Psoas muscle (tissue), 8 donors: ENCODE data around the gene COL23A1. TPM values are rescaled to one million over a fixed set of nuclear protein-coding genes. Genes with fewer than 3 reads are reported as not detected.

Experiments
- ATAC-seq, 4 donors: fragments of 200-7000 bp; cut with Tn5 transposase; one replicate each; pipeline ENCODE4 v1.9.1; 2020; ENCODE audit warnings: moderate library complexity in 3 of 4, mild to moderate bottlenecking in 2 of 4
- DNase-seq, 2 donors: peaks; one replicate each; pipeline ENCODE4 v3.0.0-alpha.2; 2020
- H3K27ac ChIP-seq: fragments of 200-600 bp; one replicate; pipeline ENCODE4 v1.8.0; 2022
- H3K27me3 ChIP-seq, 3 donors: fragments of 200-600 bp in 1 of 3; one replicate each; pipeline versions ENCODE4 v1.6.1 to v1.8.0; 2013 to 2022; ENCODE audit warnings: low read length in 2 of 3, mild to moderate bottlenecking in 2 of 3, moderate library complexity in 1 of 3; ENCODE audit not compliant: insufficient read depth in 3 of 3
- H3K36me3 ChIP-seq, 2 donors: fragments of 200-600 bp in 1 of 2; one replicate each; pipeline versions ENCODE4 v1.6.1 to v1.8.0; 2013 to 2022; ENCODE audit warnings: low read depth in 1 of 2, mild to moderate bottlenecking in 1 of 2, moderate library complexity in 1 of 2; ENCODE audit not compliant: insufficient read depth in 1 of 2
- H3K4me1 ChIP-seq: fragments of 200-600 bp; one replicate; pipeline ENCODE4 v1.8.0; 2022
- H3K4me3 ChIP-seq: fragments of 200-600 bp; one replicate; pipeline ENCODE4 v1.8.0; 2022; ENCODE audit warnings: mild to moderate bottlenecking
- H3K9me3 ChIP-seq: fragments of 200-600 bp; one replicate; pipeline ENCODE4 v1.8.0; 2022
- WGBS, 3 donors: extraction: QIAGEN DNeasy Blood & Tissue Kit; methylation state at CpG; one replicate each; pipeline versions ENCODE4 v1.1.6 to v1.1.7; 2013; 5-methylcytosine and 5-hydroxymethylcytosine counted together
- intact Hi-C, 2 donors: fragments of 100-400 bp; cut with DNase I; formaldehyde crosslinking; loops; one replicate each; pipeline versions ENCODE4 v1.11.0 to v1.14.2; 2022
- polyA plus RNA-seq, 3 donors: library from polyadenylated mRNA; stranded (reverse); fragments of 200-250 nt; gene quantifications; one replicate each; pipeline ENCODE4 v1.2.3, GENCODE V29; 2013
- total RNA-seq, 4 donors: library from RNA; stranded (reverse); fragmentation: NEBNext Ultra II Directional in 2 of 4; extraction: Animal tissue kit (Norgen Biotek cat#: 25700) in 2 of 4; gene quantifications; one replicate each; pipeline versions ENCODE4 v1.2.1 to v1.2.4, GENCODE V29; 2021 to 2023
- TF ChIP-seq, protein P1 (sequence below): fragments of 200-600 bp; IDR thresholded peaks from one replicate; pipeline ENCODE4 v1.8.0; 2022; ENCODE audit warnings: antibody characterized with exemption
- donor health status: healthy with polysubstance abuse.
- donor health status: DM: no; HTN: no; CAD: no; lungs with moderate emphysema.
- donor health status: Bipolar disorder and iron deficiency.
- donor health status: healthy.
- donor health status: DM: yes; HTN: yes; CAD: no.
- donor health status: DM: no; HTN: no; CAD: no.
- donor health status: DM: no; HTN: no; CAD: no.
- donor health status: DM: yes; HTN: yes; CAD: no.

COL23A1 gene
- total and polyA plus RNA-seq, 7 donors = 0.66 to 3.0 (median 1.2) TPM

DNA sequence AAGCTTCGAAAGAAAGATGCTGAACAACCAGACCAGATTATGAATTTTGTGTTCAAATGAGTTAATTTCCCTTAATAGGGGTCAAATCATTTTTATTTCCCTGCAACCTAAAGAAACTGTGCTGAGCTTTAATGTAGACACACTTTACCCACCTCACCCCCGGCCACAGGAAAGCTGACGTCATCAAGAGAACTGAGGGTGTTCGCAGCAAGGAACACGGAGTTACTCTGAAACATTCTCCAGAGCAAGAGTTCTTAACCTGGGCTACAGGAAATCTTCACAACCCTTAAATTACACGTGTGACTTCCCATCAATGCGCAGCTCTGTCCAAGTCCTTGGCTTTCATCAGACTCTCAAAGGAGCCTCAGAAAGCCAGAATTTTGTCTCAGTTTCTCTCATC is 116.3 kb downstream of the COL23A1 start:
- intact Hi-C loops = no loop called here
- H3K27ac ChIP-seq = no peak overlapping the region
- no peak for ATAC-seq

DNA sequence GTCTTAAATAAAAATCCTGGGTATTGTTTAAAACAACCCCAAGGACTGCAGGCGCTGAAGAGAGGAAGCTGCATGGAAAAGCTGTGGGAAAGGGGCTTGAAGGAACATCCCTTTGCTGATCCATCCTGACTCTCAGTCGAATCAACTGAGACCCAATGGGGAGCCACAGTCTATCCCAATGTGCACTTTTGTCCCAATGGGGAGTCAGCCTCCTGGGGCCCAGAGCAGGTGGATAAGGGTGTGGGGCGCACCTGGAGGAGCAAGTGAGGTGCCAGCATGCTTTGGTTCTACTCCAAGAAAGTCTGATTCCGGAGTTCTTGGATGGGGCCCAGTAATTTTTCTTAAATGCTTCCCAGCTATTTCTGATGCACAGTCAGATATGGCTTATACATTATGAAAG is 118.1 kb downstream of the COL23A1 start:
- Histone ChIP-seq H3K4me3 (no peak overlapping the region), H3K36me3 (no peaks in the 10 kb centered on the region), H3K27ac (no peak overlapping the region), H3K4me1 (no peaks in the 10 kb centered on the region), H3K9me3 (no peaks in the 10 kb centered on the region), H3K27me3 (peaks cover 0 to 13% (median 0%) of the 10 kb centered on the region in 3 donors)
- TF ChIP-seq, protein P1, sequence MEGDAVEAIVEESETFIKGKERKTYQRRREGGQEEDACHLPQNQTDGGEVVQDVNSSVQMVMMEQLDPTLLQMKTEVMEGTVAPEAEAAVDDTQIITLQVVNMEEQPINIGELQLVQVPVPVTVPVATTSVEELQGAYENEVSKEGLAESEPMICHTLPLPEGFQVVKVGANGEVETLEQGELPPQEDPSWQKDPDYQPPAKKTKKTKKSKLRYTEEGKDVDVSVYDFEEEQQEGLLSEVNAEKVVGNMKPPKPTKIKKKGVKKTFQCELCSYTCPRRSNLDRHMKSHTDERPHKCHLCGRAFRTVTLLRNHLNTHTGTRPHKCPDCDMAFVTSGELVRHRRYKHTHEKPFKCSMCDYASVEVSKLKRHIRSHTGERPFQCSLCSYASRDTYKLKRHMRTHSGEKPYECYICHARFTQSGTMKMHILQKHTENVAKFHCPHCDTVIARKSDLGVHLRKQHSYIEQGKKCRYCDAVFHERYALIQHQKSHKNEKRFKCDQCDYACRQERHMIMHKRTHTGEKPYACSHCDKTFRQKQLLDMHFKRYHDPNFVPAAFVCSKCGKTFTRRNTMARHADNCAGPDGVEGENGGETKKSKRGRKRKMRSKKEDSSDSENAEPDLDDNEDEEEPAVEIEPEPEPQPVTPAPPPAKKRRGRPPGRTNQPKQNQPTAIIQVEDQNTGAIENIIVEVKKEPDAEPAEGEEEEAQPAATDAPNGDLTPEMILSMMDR = no peak
- intact Hi-C loops = no loop called here
- WGBS, 3 donors = 46 to 63% (median 55%) methylated on average over 4 of the region's 4 CpGs
- no peak for ATAC-seq
- DNase-seq = no peak

More for the DNA sequence above, 116.3 kb downstream of the COL23A1 start:
- Histone ChIP-seq H3K27me3 (peaks cover 0 to 13% (median 0%) of the 10 kb centered on the region in 3 donors), H3K4me1 (no peaks in the 10 kb centered on the region), H3K4me3 (no peak overlapping the region), H3K36me3 (no peaks in the 10 kb centered on the region), H3K9me3 (no peaks in the 10 kb centered on the region)
- TF ChIP-seq, protein P1 = no peak
- 47 to 57% (median 49%) methylated on average over 7 of the region's 7 CpGs for WGBS, 3 donors
- DNase-seq = no peak

DNA sequence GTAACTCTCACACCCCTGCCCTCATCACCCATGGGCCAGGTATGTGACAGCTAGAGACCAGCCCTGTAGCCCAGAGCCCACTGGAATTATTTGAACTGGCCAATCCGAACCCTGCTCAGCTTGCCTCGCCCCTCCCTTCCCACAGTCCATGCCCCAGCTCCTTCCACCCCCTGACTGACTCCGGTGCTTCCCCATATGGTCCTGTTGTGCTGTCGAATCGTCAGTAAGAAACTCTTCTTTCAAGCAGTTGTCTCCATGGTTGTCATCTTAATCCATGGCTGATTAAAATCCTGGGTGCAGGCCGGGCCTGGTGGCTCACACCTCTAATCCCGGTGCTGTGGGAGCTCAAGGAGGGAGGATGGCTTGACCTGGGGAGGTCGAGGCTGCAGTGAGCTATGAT is 118.5 kb downstream of the COL23A1 start:
- ATAC-seq (no peak), DNase-seq (no peak)
- Histone ChIP-seq H3K4me1 (no peaks in the 10 kb centered on the region), H3K36me3 (no peaks in the 10 kb centered on the region), H3K27ac (no peak overlapping the region), H3K27me3 (peaks cover 0 to 13% (median 0%) of the 10 kb centered on the region in 3 donors), H3K4me3 (no peak overlapping the region), H3K9me3 (no peaks in the 10 kb centered on the region)
- intact Hi-C loops = no loop called here
- TF ChIP-seq, protein P1 = no peak
- 50 to 62% (median 53%) methylated on average over 8 of the region's 8 CpGs for WGBS, 3 donors

DNA sequence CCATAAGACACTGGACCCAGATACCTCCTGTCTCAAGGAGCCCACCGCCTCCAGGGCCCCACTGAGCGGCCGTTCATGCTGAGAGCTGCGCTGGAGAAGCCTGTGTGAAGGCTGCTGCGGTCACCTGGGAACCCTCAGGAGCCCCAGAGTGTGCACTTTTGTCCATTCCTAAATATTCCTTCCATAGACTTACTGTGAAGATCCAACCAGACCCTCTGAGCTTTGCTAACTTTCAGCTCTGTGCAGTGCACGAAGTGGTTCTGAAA is 119.5 kb downstream of the COL23A1 start:
- no peaks in the 10 kb centered on the region for H3K9me3 ChIP-seq
- DNase-seq (no peak), ATAC-seq (no peak)
- 89 to 93% (median 90%) methylated on average over 6 of the region's 6 CpGs for WGBS, 3 donors
- H3K27me3 ChIP-seq = peaks cover 0 to 13% (median 0%) of the 10 kb centered on the region in 3 donors
- no peaks in the 10 kb centered on the region for H3K36me3 ChIP-seq
- H3K27ac ChIP-seq = no peak overlapping the region
- TF ChIP-seq, protein P1 = no peak
- H3K4me3 ChIP-seq = no peak overlapping the region
- no peaks in the 10 kb centered on the region for H3K4me1 ChIP-seq
- intact Hi-C loops = no loop called here

DNA sequence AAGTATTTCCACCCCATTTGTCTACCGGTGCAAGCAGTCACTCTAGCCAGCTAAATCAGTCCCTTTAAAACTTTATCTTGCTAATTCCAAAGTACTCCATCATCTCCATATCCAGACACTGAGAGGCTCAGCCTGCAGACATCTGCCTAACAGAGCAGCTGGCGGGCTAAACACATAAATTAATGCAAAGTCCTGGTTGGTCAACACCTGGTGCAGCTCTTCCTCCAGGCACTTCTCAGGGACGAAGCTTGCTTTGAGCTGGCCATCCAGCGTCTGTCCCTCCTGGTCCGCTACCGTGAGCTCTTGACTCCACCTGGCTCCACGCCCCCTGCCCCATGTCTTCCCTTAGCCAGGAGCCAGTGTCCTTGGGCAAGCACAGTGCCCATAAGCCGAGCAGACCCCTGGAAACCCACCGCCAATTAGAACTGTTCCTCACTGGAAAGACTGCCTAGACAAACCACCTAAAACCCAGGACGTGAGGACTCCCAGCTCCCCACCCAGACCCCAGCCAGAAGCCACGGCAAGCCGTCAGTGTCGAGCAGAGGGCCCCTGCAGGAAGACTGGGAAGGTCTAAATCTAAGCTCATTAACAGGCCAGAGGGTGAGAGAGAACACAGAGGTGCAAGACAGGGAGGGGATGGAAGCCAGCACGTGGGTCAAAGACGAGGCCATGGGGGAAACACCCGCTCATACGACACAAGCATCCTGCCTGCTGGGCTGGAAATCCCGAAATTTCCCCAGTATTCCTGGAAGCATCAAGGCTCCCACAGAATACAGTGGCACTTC is 120.0 kb downstream of the COL23A1 start:
- ATAC-seq (no peak), DNase-seq (no peak)
- TF ChIP-seq, protein P1 = no peak
- Histone ChIP-seq H3K4me1 (no peaks in the 10 kb centered on the region), H3K27me3 (peaks cover 0 to 13% (median 0%) of the 10 kb centered on the region in 3 donors), H3K9me3 (no peaks in the 10 kb centered on the region), H3K4me3 (no peak overlapping the region), H3K27ac (no peak overlapping the region), H3K36me3 (no peaks in the 10 kb centered on the region)
- 72 to 76% (median 74%) methylated on average over 18 of the region's 18 CpGs for WGBS, 3 donors
- intact Hi-C loops = no loop called here
